MCF 10A (cell line): ENCODE results near the gene KRT76. TPM values are rescaled to one million over a fixed set of nuclear protein-coding genes. Genes with fewer than 3 reads are reported as not detected.

ENCODE experiments used
- BruUV-seq: library from RNA; stranded (reverse); fragments of 400-500 nt; replicated peaks from 2 replicates; lab custom pipeline; 2021; lab: Mats Ljungman, UMichigan
- CTCF ChIA-PET: fragments of 300-600 bp; sonication (Branson Sonifier 250); formaldehyde crosslinking; extraction: SDS; loops from one replicate; lab custom pipeline; 2021; ENCODE audit warnings: antibody characterized with exemption, inconsistent platforms; lab: Yijun Ruan, JAX
- POLR2A ChIA-PET: fragments of 300-600, 350-650 bp; sonication (Branson Sonifier 250); formaldehyde crosslinking; extraction: SDS; loops from one replicate; lab custom pipeline; 2020; ENCODE audit warnings: antibody characterized with exemption, inconsistent platforms; lab: Yijun Ruan, JAX
- DNase-seq: peaks from one replicate; pipeline ENCODE4 v3.0.0-alpha.2; 2018; ENCODE audit not compliant: unreplicated experiment
- H3K27ac Mint-ChIP-seq: one replicate; pipeline ENCODE4 v1.8.0; 2022; ENCODE audit warnings: mild to moderate bottlenecking, low read depth, mixed read lengths; ENCODE audit not compliant: unreplicated experiment
- H3K27me3 Mint-ChIP-seq: one replicate; pipeline ENCODE4 v1.8.0; 2022; ENCODE audit warnings: mixed read lengths; ENCODE audit not compliant: insufficient read depth, unreplicated experiment
- H3K36me3 Mint-ChIP-seq: one replicate; pipeline ENCODE4 v1.8.0; 2022; ENCODE audit warnings: mild to moderate bottlenecking, moderate library complexity, mixed read lengths; ENCODE audit not compliant: insufficient read depth, unreplicated experiment
- H3K4me1 Mint-ChIP-seq: one replicate; pipeline ENCODE4 v1.8.0; 2022; ENCODE audit warnings: mixed read lengths; ENCODE audit not compliant: insufficient read depth, unreplicated experiment
- H3K4me3 Mint-ChIP-seq: one replicate; pipeline ENCODE4 v1.8.0; 2022; ENCODE audit warnings: mild to moderate bottlenecking, moderate library complexity, mixed read lengths; ENCODE audit not compliant: unreplicated experiment
- H3K9me3 Mint-ChIP-seq: one replicate; pipeline ENCODE4 v1.8.0; 2022; ENCODE audit warnings: mixed read lengths; ENCODE audit not compliant: unreplicated experiment
- CTCF ChIP-seq: fragments of 200-600 bp; IDR thresholded peaks from one replicate; pipeline ENCODE4 v1.8.0; 2022; ENCODE audit warnings: antibody characterized with exemption, mild to moderate bottlenecking; ENCODE audit not compliant: unreplicated experiment
- intact Hi-C: fragments of 100-400 bp; cut with micrococcal nuclease; formaldehyde crosslinking; loops from 2 replicates; pipeline ENCODE4 v1.14.1; 2022
- total RNA-seq: library from RNA; stranded (reverse); gene quantifications from 2 replicates; pipeline ENCODE4 v1.2.3, GENCODE V29; 2022

The KRT76 gene
- total RNA-seq, 1 experiment from 2014 or later = not detected

GRCh38 chr12:52778833-52779232, 1.7 kb upstream of the KRT76 start:
- no peak for DNase-seq
- ChIA-PET POLR2A (interaction anchor here (0.5 to 0.7 kb wide), 2 partner anchors 26 to 81 kb away, joined by 3 read pairs; no protein-coding TSS in a partner anchor), CTCF (no interaction called here)
- Mint-ChIP-seq H3K36me3 (no peaks in the 10 kb centered on the region), H3K4me1 (no peaks in the 10 kb centered on the region), H3K9me3 (no peaks in the 10 kb centered on the region), H3K27ac (no peak overlapping the region), H3K4me3 (no peak overlapping the region), H3K27me3 (peaks cover 62% of the 10 kb centered on the region)
- TF ChIP-seq CTCF = no peak
- no TSS peak for BruUV-seq
- intact Hi-C loops = no loop called here

DNA sequence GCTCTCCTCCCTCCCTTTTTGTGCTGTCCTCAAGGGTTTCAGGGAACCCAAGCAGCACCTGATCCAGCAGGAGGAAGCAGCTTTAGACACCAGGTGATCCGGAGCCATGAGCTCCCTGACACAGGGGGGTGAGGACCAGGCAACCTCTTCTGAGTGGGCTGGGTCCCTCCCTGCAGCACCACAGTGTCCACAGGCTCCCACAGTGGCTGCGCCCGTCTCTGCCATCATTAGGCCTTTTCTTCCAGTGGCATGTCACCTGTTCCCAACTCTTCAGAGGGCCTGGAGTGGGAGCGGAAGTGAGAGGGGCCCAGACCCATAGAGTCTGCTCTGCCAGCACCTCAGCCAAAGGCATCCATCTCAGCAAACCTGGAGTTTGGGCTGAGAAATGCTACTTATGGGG, 421 bp upstream of the KRT76 start:
- no peaks in the 10 kb centered on the region for H3K9me3 Mint-ChIP-seq
- peaks cover 68% of the 10 kb centered on the region for H3K27me3 Mint-ChIP-seq
- no peaks in the 10 kb centered on the region for H3K4me1 Mint-ChIP-seq
- no peak for TF ChIP-seq CTCF
- ChIA-PET POLR2A (no interaction called here), CTCF (no interaction called here)
- intact Hi-C loops = no loop called here
- H3K4me3 Mint-ChIP-seq = no peak overlapping the region
- no TSS peak for BruUV-seq
- DNase-seq = no peak
- H3K36me3 Mint-ChIP-seq = no peaks in the 10 kb centered on the region
- no peak overlapping the region for H3K27ac Mint-ChIP-seq

- intact Hi-C loops = no loop called here
- no peak overlapping the region for H3K27ac Mint-ChIP-seq
- peaks cover 75% of the 10 kb centered on the region for H3K27me3 Mint-ChIP-seq
- ChIA-PET CTCF (no interaction called here), POLR2A (interaction anchor here (0.8 to 1.2 kb wide), 2 partner anchors 17 to 18 kb away, joined by 3 read pairs; no protein-coding TSS in a partner anchor)
- DNase-seq = no peak
- BruUV-seq = no TSS peak
- no peak overlapping the region for H3K4me3 Mint-ChIP-seq
- no peaks in the 10 kb centered on the region for H3K4me1 Mint-ChIP-seq
- no peaks in the 10 kb centered on the region for H3K9me3 Mint-ChIP-seq
- TF ChIP-seq CTCF = no peak
- no peaks in the 10 kb centered on the region for H3K36me3 Mint-ChIP-seq
Observed at GRCh38 chr12:52776435-52776834, 710 bp downstream of the KRT76 start.

GRCh38 chr12:52774629-52775250, 2.4 kb downstream of the KRT76 start:
- Mint-ChIP-seq H3K27me3 (peaks cover 78% of the 10 kb centered on the region), H3K36me3 (no peaks in the 10 kb centered on the region), H3K4me3 (no peak overlapping the region), H3K4me1 (no peaks in the 10 kb centered on the region), H3K27ac (no peak overlapping the region), H3K9me3 (no peaks in the 10 kb centered on the region)
- no TSS peak for BruUV-seq
- no peak for DNase-seq
- no peak for TF ChIP-seq CTCF
- intact Hi-C loops = no loop called here
- ChIA-PET POLR2A (no interaction called here), CTCF (interaction anchor here (0.5 kb wide), 1 partner anchor 88 kb away, joined by 3 read pairs; no protein-coding TSS in a partner anchor)
